ENCODE results near the gene SMC6. TPM values are rescaled to one million over a fixed set of nuclear protein-coding genes. Genes with fewer than 3 reads are reported as not detected.

The SMC6 gene
- total RNA-seq, 1 experiment from 2014 or later: 46.7 TPM

GRCh38 chr2:17634997-17635396, 118.6 kb downstream of the SMC6 start:
- no peak for DNase-seq (ENCODE audit: low spot score)
- no peak for TF ChIP-seq PRDM15 (CRISPR knock-in tag; IDR thresholded peaks at IDR 0.05)
- TF ChIP-seq PREB (CRISPR knock-in tag; IDR thresholded peaks at IDR 0.05; ENCODE audit: borderline replicate concordance): no peak
- no peak for TF ChIP-seq FOXJ3 (CRISPR knock-in tag; IDR thresholded peaks at IDR 0.05; ENCODE audit: borderline replicate concordance)
- Mint-ChIP-seq H3K36me3 (peaks cover 31% of the 10 kb centered on the region), H3K4me1 (peaks cover 56% of the 10 kb centered on the region), H3K27ac (0 out of 2 replicates have a peak overlapping the region, but pooled peaks have one; percentile 16), H3K9me3 (peaks cover 10% of the 10 kb centered on the region), H3K4me3 (no peak overlapping the region), H3K27me3 (ENCODE audit: low read depth) (no peaks in the 10 kb centered on the region)
- CTCF ChIA-PET: interaction anchor here (3.8 kb wide), 1 partner anchor 10 kb away, joined by 26 read pairs; no protein-coding TSS in a partner anchor
- no peak for ATAC-seq
- POLR2A ChIA-PET: no interaction called here

- TF ChIP-seq CBFB (CRISPR knock-in tag; IDR thresholded peaks at IDR 0.05; ENCODE audit: low read depth) (no peak), HMGA2 (CRISPR knock-in tag; IDR thresholded peaks at IDR 0.05) (no peak), CREM (CRISPR knock-in tag; IDR thresholded peaks at IDR 0.05) (no peak), USF2 (CRISPR knock-in tag; IDR thresholded peaks at IDR 0.05) (no peak), E2F1 (CRISPR knock-in tag; IDR thresholded peaks at IDR 0.05) (no peak), OVOL2 (CRISPR knock-in tag; IDR thresholded peaks at IDR 0.05; ENCODE audit: borderline replicate concordance) (no peak), ZBTB21 (CRISPR knock-in tag; IDR thresholded peaks at IDR 0.05; ENCODE audit: borderline replicate concordance) (no peak), SMAD4 (CRISPR knock-in tag; IDR thresholded peaks at IDR 0.05) (no peak), ATF1 (CRISPR knock-in tag; IDR thresholded peaks at IDR 0.05) (no peak), RORB (CRISPR knock-in tag; IDR thresholded peaks at IDR 0.05) (no peak), ZNF396 (CRISPR knock-in tag; IDR thresholded peaks at IDR 0.05; ENCODE audit: borderline replicate concordance) (no peak), ESRRA (CRISPR knock-in tag; IDR thresholded peaks at IDR 0.05; ENCODE audit: borderline replicate concordance) (no peak), JAZF1 (CRISPR knock-in tag; IDR thresholded peaks at IDR 0.05) (no peak), CTCF (IDR thresholded peaks at IDR 0.05) (no peak), ZNF138 (CRISPR knock-in tag; conservative IDR thresholded peaks at IDR 0.05) (no peak)
- TF ChIP-seq, protein P1, sequence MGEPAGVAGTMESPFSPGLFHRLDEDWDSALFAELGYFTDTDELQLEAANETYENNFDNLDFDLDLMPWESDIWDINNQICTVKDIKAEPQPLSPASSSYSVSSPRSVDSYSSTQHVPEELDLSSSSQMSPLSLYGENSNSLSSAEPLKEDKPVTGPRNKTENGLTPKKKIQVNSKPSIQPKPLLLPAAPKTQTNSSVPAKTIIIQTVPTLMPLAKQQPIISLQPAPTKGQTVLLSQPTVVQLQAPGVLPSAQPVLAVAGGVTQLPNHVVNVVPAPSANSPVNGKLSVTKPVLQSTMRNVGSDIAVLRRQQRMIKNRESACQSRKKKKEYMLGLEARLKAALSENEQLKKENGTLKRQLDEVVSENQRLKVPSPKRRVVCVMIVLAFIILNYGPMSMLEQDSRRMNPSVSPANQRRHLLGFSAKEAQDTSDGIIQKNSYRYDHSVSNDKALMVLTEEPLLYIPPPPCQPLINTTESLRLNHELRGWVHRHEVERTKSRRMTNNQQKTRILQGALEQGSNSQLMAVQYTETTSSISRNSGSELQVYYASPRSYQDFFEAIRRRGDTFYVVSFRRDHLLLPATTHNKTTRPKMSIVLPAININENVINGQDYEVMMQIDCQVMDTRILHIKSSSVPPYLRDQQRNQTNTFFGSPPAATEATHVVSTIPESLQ (CRISPR knock-in tag; IDR thresholded peaks at IDR 0.05): no peak
- Mint-ChIP-seq H3K27me3 (ENCODE audit: low read depth) (no peaks in the 10 kb centered on the region), H3K36me3 (peaks cover 65% of the 10 kb centered on the region), H3K9me3 (peaks cover 30% of the 10 kb centered on the region), H3K27ac (no peak overlapping the region), H3K4me3 (no peak overlapping the region), H3K4me1 (peaks cover 44% of the 10 kb centered on the region)
- ChIA-PET POLR2A (no interaction called here), CTCF (interaction anchor here (0.6 to 1.9 kb wide), 2 partner anchors 16 to 159 kb away, joined by 5 to 6 read pairs; no protein-coding TSS in a partner anchor)
- no peak for ATAC-seq
- DNase-seq (ENCODE audit: low spot score): no peak
Observed at GRCh38 chr2:17630089-17630488, 123.5 kb downstream of the SMC6 start.
